Activated naive CD8-positive, alpha-beta T cell treated with anti-CD3 and anti-CD28 coated beads for 36 hours (primary cell): Measurements from ENCODE around the gene SFXN1. TPM values are rescaled to one million over a fixed set of nuclear protein-coding genes. Genes with fewer than 3 reads are reported as not detected.
"Not testable (repeated sequence)": the region's sequence is repeated elsewhere in the genome, so short reads cannot be mapped to it uniquely, and the experiment has no call there.

Experiments used
- DNase-seq: peaks from one replicate; pipeline ENCODE4 v3.0.0; 2021
- H3K27ac Mint-ChIP-seq: one replicate; pipeline ENCODE4 v1.8.0; 2022; ENCODE audit warnings: mild to moderate bottlenecking, moderate library complexity, mixed read lengths
- H3K27me3 Mint-ChIP-seq: one replicate; pipeline ENCODE4 v1.8.0; 2022; ENCODE audit warnings: mild to moderate bottlenecking, mixed read lengths
- H3K36me3 Mint-ChIP-seq: one replicate; pipeline ENCODE4 v1.8.0; 2021; ENCODE audit warnings: mild to moderate bottlenecking, mixed read lengths
- H3K4me1 Mint-ChIP-seq: one replicate; pipeline ENCODE4 v1.8.0; 2021; ENCODE audit warnings: mixed read lengths
- H3K4me3 Mint-ChIP-seq: one replicate; pipeline ENCODE4 v1.8.0; 2022; ENCODE audit warnings: mild to moderate bottlenecking, moderate library complexity, mixed read lengths
- H3K9me3 Mint-ChIP-seq: one replicate; pipeline ENCODE4 v1.8.0; 2022; ENCODE audit warnings: mixed read lengths
- total RNA-seq, 2 experiments: library from RNA; stranded (reverse); gene quantifications; one replicate each; pipeline ENCODE4 v1.2.3, GENCODE V29; 2021

The SFXN1 gene
- total RNA-seq, 2 experiments from 2014 or later = 506 to 523 TPM

DNA sequence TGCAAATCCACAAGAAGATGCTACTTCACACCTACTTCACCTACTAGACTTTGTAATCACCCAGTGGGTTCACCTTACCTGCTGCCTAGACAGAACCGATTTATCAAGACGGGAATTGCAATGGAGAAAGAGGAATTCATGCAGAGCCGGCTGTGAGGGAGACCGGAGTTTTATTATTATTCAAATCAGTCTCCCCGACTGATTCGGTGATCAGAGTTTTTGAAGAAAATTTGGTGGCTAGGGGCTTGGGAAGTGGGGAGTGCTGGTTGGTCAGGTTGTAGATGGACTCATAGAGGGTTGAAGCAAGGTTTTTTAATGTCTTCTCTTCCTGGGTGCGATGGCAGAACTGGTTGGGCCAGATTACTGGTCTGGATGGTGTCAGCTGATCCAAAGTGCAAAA is 23.4 kb downstream of the SFXN1 start:
- Mint-ChIP-seq H3K27ac (peak overlapping the region; percentile 25), H3K4me3 (no peak overlapping the region), H3K36me3 (peaks cover 83% of the 10 kb centered on the region), H3K4me1 (peaks cover 52% of the 10 kb centered on the region), H3K27me3 (no peaks in the 10 kb centered on the region), H3K9me3 (peaks cover 6% of the 10 kb centered on the region)
- no peak for DNase-seq

- peaks cover 51% of the 10 kb centered on the region for H3K4me1 Mint-ChIP-seq
Measured at GRCh38 chr5:175507671-175508070, 29.3 kb downstream of the SFXN1 start.

DNA sequence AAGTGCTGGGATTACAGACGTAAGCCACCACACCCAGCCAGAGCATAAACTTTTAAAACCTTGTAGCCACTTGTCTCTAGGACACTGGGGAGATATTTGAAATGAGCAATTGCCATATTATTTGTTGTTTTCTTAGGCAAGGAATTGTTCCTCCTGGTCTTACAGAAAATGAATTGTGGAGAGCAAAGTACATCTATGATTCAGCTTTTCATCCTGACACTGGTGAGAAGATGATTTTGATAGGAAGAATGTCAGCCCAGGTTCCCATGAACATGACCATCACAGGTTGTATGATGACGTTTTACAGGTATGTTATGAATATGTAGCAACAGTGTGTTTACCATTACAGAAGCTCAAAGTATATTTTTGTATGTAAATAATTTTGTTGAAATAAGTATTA is 30.5 kb downstream of the SFXN1 start:
- Mint-ChIP-seq H3K9me3 (peaks cover 4% of the 10 kb centered on the region), H3K27me3 (no peaks in the 10 kb centered on the region), H3K4me3 (no peak overlapping the region), H3K36me3 (peaks cover 81% of the 10 kb centered on the region), H3K27ac (peak overlapping the region; percentile 54), H3K4me1 (peaks cover 54% of the 10 kb centered on the region)
- no peak for DNase-seq

More at GRCh38 chr5:175507671-175508070, 29.3 kb downstream of the SFXN1 start:
- peak overlapping the region; percentile 77 for H3K27ac Mint-ChIP-seq
- H3K36me3 Mint-ChIP-seq = peaks cover 80% of the 10 kb centered on the region
- not testable (repeated sequence) for H3K27me3 Mint-ChIP-seq, H3K4me3 Mint-ChIP-seq, H3K9me3 Mint-ChIP-seq
- peak; percentile 49 for DNase-seq

GRCh38 chr5:175513297-175513696 is 34.9 kb downstream of the SFXN1 start:
- Mint-ChIP-seq H3K4me3 (no peak overlapping the region), H3K36me3 (peaks cover 86% of the 10 kb centered on the region), H3K27me3 (no peaks in the 10 kb centered on the region), H3K9me3 (peaks cover 3% of the 10 kb centered on the region), H3K4me1 (peaks cover 65% of the 10 kb centered on the region), H3K27ac (peak overlapping the region; percentile 100)
- no peak for DNase-seq

DNA sequence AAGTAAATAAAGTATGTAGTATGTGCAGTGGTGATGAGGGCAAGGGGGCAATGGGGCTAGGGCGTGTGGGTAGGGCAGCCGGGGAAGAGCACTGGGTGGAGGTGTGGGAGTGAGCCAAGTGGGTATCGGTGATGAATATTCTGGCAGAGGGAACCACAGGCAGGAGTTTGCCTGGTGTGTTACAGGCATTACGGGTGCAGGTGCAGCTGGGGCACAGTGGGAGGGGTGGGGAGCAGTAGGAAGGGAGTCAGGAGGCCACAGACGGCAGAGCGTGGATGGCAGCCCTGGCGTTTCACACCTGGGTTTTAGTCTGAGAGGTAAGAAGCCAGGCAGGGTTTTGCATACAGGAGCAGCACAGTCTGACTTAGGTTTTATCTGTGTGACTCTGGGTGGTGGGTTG is 35.4 kb downstream of the SFXN1 start:
- peaks cover 8% of the 10 kb centered on the region for H3K9me3 Mint-ChIP-seq
- peaks cover 86% of the 10 kb centered on the region for H3K36me3 Mint-ChIP-seq
- H3K4me1 Mint-ChIP-seq = peaks cover 68% of the 10 kb centered on the region
- no peak for DNase-seq
- H3K4me3 Mint-ChIP-seq = no peak overlapping the region
- H3K27me3 Mint-ChIP-seq = no peaks in the 10 kb centered on the region
- peak overlapping the region; percentile 100 for H3K27ac Mint-ChIP-seq

- H3K4me3 Mint-ChIP-seq = peak overlapping the region; percentile 72
- peaks cover 16% of the 10 kb centered on the region for H3K9me3 Mint-ChIP-seq
- H3K27ac Mint-ChIP-seq = peak overlapping the region; percentile 100
- peaks cover 82% of the 10 kb centered on the region for H3K4me1 Mint-ChIP-seq
- H3K36me3 Mint-ChIP-seq = peaks cover 91% of the 10 kb centered on the region
- no peaks in the 10 kb centered on the region for H3K27me3 Mint-ChIP-seq
- DNase-seq = peak; percentile 56
Measured at GRCh38 chr5:175516933-175517823, 38.8 kb downstream of the SFXN1 start.

DNA sequence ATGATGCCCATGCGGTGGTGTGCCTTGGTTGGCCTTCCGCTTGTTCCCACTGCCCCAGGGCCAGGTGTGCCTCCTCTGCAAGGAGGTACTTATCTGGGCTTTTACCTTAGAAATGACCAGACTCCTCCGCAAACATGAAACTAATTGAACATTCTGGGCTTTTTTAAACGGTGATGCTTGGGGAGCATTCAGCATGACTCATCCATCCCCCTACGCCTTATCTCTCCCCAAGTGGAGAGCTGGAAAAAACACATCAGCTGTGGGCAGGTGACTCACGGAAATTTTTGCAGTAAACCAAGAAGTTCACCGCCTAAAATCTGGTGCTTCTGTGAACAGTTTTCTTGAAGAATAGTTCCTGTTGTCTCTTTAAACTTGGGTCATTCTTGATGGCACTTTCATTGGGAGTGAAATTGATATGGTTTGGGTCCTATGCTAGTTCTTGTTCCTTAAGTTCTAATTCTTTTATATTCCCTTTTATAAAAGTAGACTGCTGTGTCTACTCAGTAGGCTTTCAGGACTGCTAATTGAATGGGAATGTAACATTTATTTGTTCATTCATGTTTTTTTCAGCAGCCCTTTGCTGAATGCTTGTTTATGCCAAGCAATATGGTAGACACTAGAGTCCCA is 39.6 kb downstream of the SFXN1 start:
- Mint-ChIP-seq H3K4me3 (peak overlapping the region; percentile 72), H3K4me1 (peaks cover 85% of the 10 kb centered on the region), H3K36me3 (peaks cover 92% of the 10 kb centered on the region), H3K27ac (peak overlapping the region; percentile 100), H3K27me3 (no peaks in the 10 kb centered on the region), H3K9me3 (peaks cover 16% of the 10 kb centered on the region)
- DNase-seq = peak; percentile 85

GRCh38 chr5:175519006-175519405 is 40.6 kb downstream of the SFXN1 start:
- H3K4me3 Mint-ChIP-seq = peak overlapping the region; percentile 38
- H3K36me3 Mint-ChIP-seq = peaks cover 90% of the 10 kb centered on the region
- DNase-seq = no peak
- H3K9me3 Mint-ChIP-seq = peaks cover 16% of the 10 kb centered on the region
- no peaks in the 10 kb centered on the region for H3K27me3 Mint-ChIP-seq
- H3K4me1 Mint-ChIP-seq = peaks cover 79% of the 10 kb centered on the region
- peak overlapping the region; percentile 100 for H3K27ac Mint-ChIP-seq

DNA sequence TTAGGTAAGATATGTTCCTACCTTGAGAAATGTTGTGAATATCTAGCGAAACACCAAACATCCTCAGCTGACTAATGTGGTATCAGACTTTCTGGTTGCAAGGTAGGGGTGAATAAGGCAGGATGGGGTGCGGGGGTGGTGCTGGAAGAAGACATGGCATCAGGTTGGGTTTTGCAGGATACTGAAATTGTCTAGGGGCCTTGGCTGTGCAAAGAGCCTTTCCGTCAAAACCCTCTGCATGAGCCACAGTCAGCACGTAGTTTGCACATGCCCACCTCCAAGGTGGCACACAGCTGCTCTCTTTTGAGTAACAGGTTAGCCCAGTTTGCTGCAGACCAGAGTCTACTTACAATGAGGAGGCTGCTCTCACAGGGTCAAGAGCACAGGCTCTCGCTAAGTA is 42.0 kb downstream of the SFXN1 start:
- H3K4me1 Mint-ChIP-seq = peaks cover 76% of the 10 kb centered on the region
- DNase-seq = peak; percentile 58
- peak overlapping the region; percentile 94 for H3K4me3 Mint-ChIP-seq
- H3K27ac Mint-ChIP-seq = peak overlapping the region; percentile 100
- no peaks in the 10 kb centered on the region for H3K27me3 Mint-ChIP-seq
- peaks cover 16% of the 10 kb centered on the region for H3K9me3 Mint-ChIP-seq
- peaks cover 90% of the 10 kb centered on the region for H3K36me3 Mint-ChIP-seq

GRCh38 chr5:175520873-175521272 is 42.5 kb downstream of the SFXN1 start:
- Mint-ChIP-seq H3K27me3 (no peaks in the 10 kb centered on the region), H3K4me3 (peak overlapping the region; percentile 94), H3K27ac (peak overlapping the region; percentile 100), H3K4me1 (peaks cover 72% of the 10 kb centered on the region), H3K36me3 (peaks cover 86% of the 10 kb centered on the region), H3K9me3 (peaks cover 16% of the 10 kb centered on the region)
- DNase-seq = no peak

- H3K27ac Mint-ChIP-seq = peak overlapping the region; percentile 100
- peak overlapping the region; percentile 94 for H3K4me3 Mint-ChIP-seq
- H3K27me3 Mint-ChIP-seq = no peaks in the 10 kb centered on the region
- DNase-seq = peak; percentile 60
- H3K4me1 Mint-ChIP-seq = peaks cover 72% of the 10 kb centered on the region
- H3K36me3 Mint-ChIP-seq = peaks cover 88% of the 10 kb centered on the region
- peaks cover 16% of the 10 kb centered on the region for H3K9me3 Mint-ChIP-seq
Measured at GRCh38 chr5:175521313-175521833, 43.0 kb downstream of the SFXN1 start.

- no peaks in the 10 kb centered on the region for H3K27me3 Mint-ChIP-seq
- H3K4me1 Mint-ChIP-seq = peaks cover 67% of the 10 kb centered on the region
- H3K9me3 Mint-ChIP-seq = peaks cover 12% of the 10 kb centered on the region
- peak overlapping the region; percentile 94 for H3K4me3 Mint-ChIP-seq
- DNase-seq = no peak
- H3K36me3 Mint-ChIP-seq = peaks cover 86% of the 10 kb centered on the region
- H3K27ac Mint-ChIP-seq = peak overlapping the region; percentile 100
Measured at GRCh38 chr5:175523292-175523691, 44.9 kb downstream of the SFXN1 start.

- H3K27me3 Mint-ChIP-seq = no peaks in the 10 kb centered on the region
- H3K9me3 Mint-ChIP-seq = peaks cover 4% of the 10 kb centered on the region
- H3K27ac Mint-ChIP-seq = peak overlapping the region; percentile 86
- H3K36me3 Mint-ChIP-seq = peaks cover 81% of the 10 kb centered on the region
- peak overlapping the region; percentile 80 for H3K4me3 Mint-ChIP-seq
- peaks cover 65% of the 10 kb centered on the region for H3K4me1 Mint-ChIP-seq
- DNase-seq = no peak
Measured at GRCh38 chr5:175524211-175524610, 45.9 kb downstream of the SFXN1 start.

- Mint-ChIP-seq H3K4me3 (peak overlapping the region; percentile 80), H3K27me3 (no peaks in the 10 kb centered on the region), H3K27ac (peak overlapping the region; percentile 84), H3K9me3 (no peaks in the 10 kb centered on the region), H3K4me1 (peaks cover 60% of the 10 kb centered on the region), H3K36me3 (peaks cover 70% of the 10 kb centered on the region)
- no peak for DNase-seq
Measured at GRCh38 chr5:175526691-175527090, 48.3 kb downstream of the SFXN1 start.

- peaks cover 69% of the 10 kb centered on the region for H3K4me1 Mint-ChIP-seq
- peaks cover 42% of the 10 kb centered on the region for H3K36me3 Mint-ChIP-seq
- H3K4me3 Mint-ChIP-seq = no peak overlapping the region
- DNase-seq = no peak
- H3K9me3 Mint-ChIP-seq = no peaks in the 10 kb centered on the region
- no peaks in the 10 kb centered on the region for H3K27me3 Mint-ChIP-seq
- peak overlapping the region; percentile 34 for H3K27ac Mint-ChIP-seq
Measured at GRCh38 chr5:175531361-175531760, 53.0 kb downstream of the SFXN1 start.
